IMR-90 (cell line): ENCODE measurements around the gene LPA. TPM values are rescaled to one million over a fixed set of nuclear protein-coding genes. Genes with fewer than 3 reads are reported as not detected.

ENCODE experiments used
- ATAC-seq: fragments of 200-7000 bp; cut with Tn5 transposase; 2 replicates; pipeline ENCODE4 v1.9.1; 2020; ENCODE audit warnings: low read depth, mild to moderate bottlenecking, moderate library complexity
- BruUV-seq: library from RNA; stranded (reverse); fragments of 400-500 nt; replicated peaks from 2 replicates; lab custom pipeline; 2021; lab: Mats Ljungman, UMichigan
- CTCF ChIA-PET: fragments of 300-600 bp; formaldehyde crosslinking; extraction: SDS; loops from one replicate; lab custom pipeline; 2021; ENCODE audit warnings: antibody characterized with exemption; lab: Yijun Ruan, JAX
- POLR2A ChIA-PET: fragments of 300-600 bp; sonication (Branson Sonifier 250); formaldehyde crosslinking; loops from one replicate; lab custom pipeline; 2022; ENCODE audit warnings: antibody characterized with exemption; ENCODE audit not compliant: unreplicated experiment; lab: Charles Lee
- DNase-seq: peaks from one replicate; pipeline ENCODE4 v3.0.0; 2013
- H2AFZ ChIP-seq: replicated peaks from 2 replicates; pipeline ENCODE3; 2013; ENCODE audit warnings: low read length, mild to moderate bottlenecking; ENCODE audit not compliant: poor library complexity
- H2AK5ac ChIP-seq: 2 replicates; pipeline ENCODE4 v1.6.1; 2013; ENCODE audit warnings: low read depth, low read length, inconsistent platforms
- H2AK9ac ChIP-seq: replicated peaks from 2 replicates; pipeline ENCODE3; 2013; ENCODE audit warnings: mild to moderate bottlenecking, low read depth, low read length, moderate library complexity; ENCODE audit not compliant: poor library complexity
- H2BK120ac ChIP-seq: 2 replicates; pipeline ENCODE4 v1.6.1; 2013; ENCODE audit warnings: low read depth, low read length, inconsistent platforms
- H2BK15ac ChIP-seq: 3 replicates; pipeline ENCODE4 v1.6.1; 2013; ENCODE audit warnings: low read depth, low read length, inconsistent platforms
- H2BK20ac ChIP-seq: 2 replicates; pipeline ENCODE4 v1.6.1; 2013; ENCODE audit warnings: low read depth, mild to moderate bottlenecking, inconsistent platforms, low read length, moderate library complexity
- H2BK5ac ChIP-seq: 2 replicates; pipeline ENCODE4 v1.6.1; 2013; ENCODE audit warnings: mild to moderate bottlenecking, low read depth, low read length, inconsistent platforms; ENCODE audit not compliant: poor library complexity, severe bottlenecking
- H3K14ac ChIP-seq: replicated peaks from 2 replicates; pipeline ENCODE4 v1.6.1; 2013; ENCODE audit warnings: low read depth, low read length, inconsistent platforms
- H3K18ac ChIP-seq: 2 replicates; pipeline ENCODE4 v1.6.1; 2013; ENCODE audit warnings: low read depth, low read length, control low read depth
- H3K23ac ChIP-seq: 2 replicates; pipeline ENCODE4 v1.6.1; 2013; ENCODE audit warnings: low read depth, low read length, inconsistent platforms
- H3K27ac ChIP-seq: 2 replicates; pipeline ENCODE4 v1.5.1; 2013; ENCODE audit warnings: mild to moderate bottlenecking, control low read depth, low read length; ENCODE audit not compliant: insufficient read depth
- H3K27me3 ChIP-seq: 2 replicates; pipeline ENCODE4 v1.6.1; 2013; ENCODE audit warnings: low read length; ENCODE audit not compliant: control insufficient read depth, insufficient read depth
- H3K36me3 ChIP-seq: 2 replicates; pipeline ENCODE4 v1.6.1; 2013; ENCODE audit warnings: low read length, mixed read lengths; ENCODE audit not compliant: control insufficient read depth, insufficient read depth
- H3K4ac ChIP-seq: 2 replicates; pipeline ENCODE4 v1.6.1; 2013; ENCODE audit warnings: low read depth, low read length, inconsistent platforms
- H3K4me1 ChIP-seq: 2 replicates; pipeline ENCODE4 v1.6.1; 2013; ENCODE audit warnings: low read length, mixed read lengths; ENCODE audit not compliant: control insufficient read depth, insufficient read depth
- H3K4me2 ChIP-seq: 2 replicates; pipeline ENCODE4 v1.6.1; 2013; ENCODE audit warnings: low read depth, mild to moderate bottlenecking, control low read depth, low read length, moderate library complexity
- H3K4me3 ChIP-seq: 2 replicates; pipeline ENCODE4 v1.5.1; 2013; ENCODE audit warnings: low read depth, mild to moderate bottlenecking, control low read depth, low read length, moderate library complexity; ENCODE audit not compliant: insufficient read depth
- H3K56ac ChIP-seq: 2 replicates; pipeline ENCODE4 v1.6.1; 2013; ENCODE audit warnings: low read length, inconsistent platforms; ENCODE audit not compliant: insufficient read depth; ENCODE audit errors: extremely low read depth
- H3K79me1 ChIP-seq, 2 experiments: 2 replicates each; pipeline ENCODE4 v1.6.1; 2013; ENCODE audit warnings: low read length in 2 of 2, inconsistent platforms in 1 of 2, low read depth in 1 of 2
- H3K9ac ChIP-seq: 2 replicates; pipeline ENCODE4 v1.6.1; 2013; ENCODE audit warnings: low read depth, low read length, control low read depth
- H3K9me1 ChIP-seq: 2 replicates; pipeline ENCODE4 v1.6.1; 2013; ENCODE audit warnings: low read length, inconsistent platforms; ENCODE audit not compliant: insufficient read depth
- H3K9me3 ChIP-seq: 2 replicates; pipeline ENCODE4 v1.6.1; 2013; ENCODE audit warnings: low read length; ENCODE audit not compliant: control insufficient read depth, insufficient read depth
- H4K20me1 ChIP-seq: 2 replicates; pipeline ENCODE4 v1.6.1; 2013; ENCODE audit warnings: low read length, inconsistent platforms; ENCODE audit not compliant: insufficient read depth
- H4K5ac ChIP-seq: 2 replicates; pipeline ENCODE4 v1.6.1; 2013; ENCODE audit warnings: mild to moderate bottlenecking, low read depth, low read length, control low read depth
- H4K8ac ChIP-seq, 2 experiments: 2 replicates each; pipeline ENCODE4 v1.6.1; 2013; ENCODE audit warnings: low read depth in 2 of 2, low read length in 2 of 2, control low read depth in 1 of 2, inconsistent platforms in 1 of 2
- H4K91ac ChIP-seq: 2 replicates; pipeline ENCODE4 v1.6.1; 2013; ENCODE audit warnings: low read depth, low read length, inconsistent platforms; ENCODE audit not compliant: insufficient read depth
- CEBPB ChIP-seq: IDR thresholded peaks from 2 replicates; pipeline ENCODE4 v1.6.1; 2012; ENCODE audit warnings: low read depth, low read length, improper control_type of control experiment
- CTCF ChIP-seq: conservative IDR thresholded peaks from 2 replicates; pipeline ENCODE4 v1.5.1; 2012; ENCODE audit warnings: mild to moderate bottlenecking, low read depth, low read length, improper control_type of control experiment
- MAFK ChIP-seq: IDR thresholded peaks from 2 replicates; pipeline ENCODE4 v1.6.1; 2012; ENCODE audit warnings: low read depth, low read length, improper control_type of control experiment
- MXI1 ChIP-seq: IDR thresholded peaks from 2 replicates; pipeline ENCODE4 v1.6.1; 2012; ENCODE audit warnings: low read depth, mild to moderate bottlenecking, low read length, moderate library complexity, borderline replicate concordance
- NFE2L2 ChIP-seq: fragments of 150-350 bp; IDR thresholded peaks from 2 replicates; pipeline ENCODE4 v1.6.1; 2016; ENCODE audit warnings: low read depth, mild to moderate bottlenecking, low read length
- POLR2A ChIP-seq: IDR thresholded peaks from 2 replicates; pipeline ENCODE4 v1.6.1; 2012; ENCODE audit warnings: mild to moderate bottlenecking, low read depth, low read length
- RAD21 ChIP-seq: IDR thresholded peaks from 2 replicates; pipeline ENCODE4 v1.6.1; 2012; ENCODE audit warnings: low read length, improper control_type of control experiment
- USF2 ChIP-seq: fragments of 150-350 bp; IDR thresholded peaks from 2 replicates; pipeline ENCODE4 v1.6.1; 2017; ENCODE audit warnings: mild to moderate bottlenecking, antibody characterized with exemption, low read length, low read depth
- WGBS, 2 experiments: methylation state at CpG; one replicate each; pipeline versions ENCODE4 v1.1.5 to v1.1.7; 2013; ENCODE audit warnings: missing lambda C conversion rate in 2 of 2; ENCODE audit not compliant: insufficient read length in 1 of 2; ENCODE audit errors: extremely low coverage in 2 of 2; 5-methylcytosine and 5-hydroxymethylcytosine counted together
- dilution Hi-C: fragments of 300-500 bp; cut with HindIII; formaldehyde crosslinking; loops from one replicate; pipeline ENCODE4 v1.14.3; 2018; ENCODE audit warnings: low sequenced_read_pairs; ENCODE audit not compliant: unreplicated experiment
- in situ Hi-C: fragments of 300-500 bp; cut with MboI; formaldehyde crosslinking; loops from 3 replicates; pipeline ENCODE4 v1.14.3; 2019; ENCODE audit warnings: low sequenced_read_pairs, inconsistent platforms, mixed read lengths
- intact Hi-C: fragments of 100-400 bp; cut with micrococcal nuclease; formaldehyde crosslinking; loops from 2 replicates; pipeline ENCODE4 v1.10.0; 2022
- polyA plus RNA-seq, 3 experiments: library from polyadenylated mRNA; depleted of rRNA; stranded (reverse); fragments of >200 nt; gene quantifications; 2 replicates each; pipeline ENCODE4 v1.2.3, GENCODE V29; 2012; ENCODE audit warnings: low replicate concordance in 1 of 3
- total RNA-seq: library from RNA; depleted of rRNA; stranded (reverse); fragments of >200 nt; gene quantifications from 2 replicates; pipeline ENCODE4 v1.2.3, GENCODE V29; 2012

LPA gene
- total and polyA plus RNA-seq, 2 of the 4 experiments (the other 2 are of a cell fraction): not detected

GRCh38 chr6:160690458-160690857 is 26.4 kb upstream of the LPA start:
- Histone ChIP-seq H3K79me1 (no peaks in the 10 kb centered on the region), H2BK5ac (no peak overlapping the region), H3K27ac (no peak overlapping the region), H3K4ac (no peak overlapping the region), H3K36me3 (no peaks in the 10 kb centered on the region), H2AFZ (no peak overlapping the region), H3K9me1 (no peaks in the 10 kb centered on the region), H3K4me2 (no peak overlapping the region), H4K8ac (no peak overlapping the region), H2AK5ac (no peak overlapping the region), H4K5ac (no peak overlapping the region), H3K9me3 (peaks cover 31% of the 10 kb centered on the region), H2BK20ac (no peak overlapping the region), H3K56ac (no peak overlapping the region), H3K23ac (no peak overlapping the region), H3K27me3 (no peaks in the 10 kb centered on the region), H2AK9ac (no peak overlapping the region), H2BK120ac (no peak overlapping the region), H2BK15ac (no peak overlapping the region), H3K4me1 (no peaks in the 10 kb centered on the region), H3K14ac (no peak overlapping the region), H4K20me1 (no peaks in the 10 kb centered on the region), H4K91ac (no peak overlapping the region), H3K4me3 (no peak overlapping the region), H3K9ac (no peak overlapping the region), H3K18ac (no peak overlapping the region)
- no peak for TF ChIP-seq MAFK
- TF ChIP-seq MXI1: no peak
- TF ChIP-seq CTCF: no peak
- no peak for TF ChIP-seq NFE2L2
- no peak for TF ChIP-seq RAD21
- no peak for TF ChIP-seq POLR2A
- TF ChIP-seq USF2: no peak
- no peak for TF ChIP-seq CEBPB
- in situ Hi-C loops: no loop called here
- ChIA-PET CTCF (no interaction called here), POLR2A (no interaction called here)
- WGBS, 2 experiments: no CpG with 5 or more reads among the region's 9 CpGs
- dilution Hi-C loops: no loop called here
- no peak for ATAC-seq
- DNase-seq: no peak
- no TSS peak for BruUV-seq
- intact Hi-C loops: no loop called here
